Keratinocyte (primary cell): ENCODE measurements around the gene GCH1. TPM values are rescaled to one million over a fixed set of nuclear protein-coding genes. Genes with fewer than 3 reads are reported as not detected.

ENCODE experiments used
- DNase-seq: peaks from one replicate; pipeline ENCODE4 v3.0.0-alpha.2; 2011; ENCODE audit warnings: low read depth, missing footprints, low spot score
- FAIRE-seq: peaks from 2 replicates; lab custom pipeline; 2011; peaks lifted over from hg19 to GRCh38; lab: Jason Lieb, UNC
- H2AFZ ChIP-seq: 2 replicates; pipeline ENCODE4 v1.6.0; 2012; ENCODE audit warnings: low read length, control low read depth, inconsistent platforms; ENCODE audit not compliant: control insufficient read depth
- H3K27ac ChIP-seq: 2 replicates; pipeline ENCODE4 v1.5.1; 2011; ENCODE audit warnings: low read length; ENCODE audit not compliant: control insufficient read depth, insufficient read depth
- H3K27me3 ChIP-seq: 3 replicates; pipeline ENCODE4 v1.6.0; 2011; ENCODE audit warnings: low read length; ENCODE audit not compliant: control insufficient read depth, insufficient read depth; ENCODE audit errors: extremely low read depth
- H3K36me3 ChIP-seq, 2 experiments: 2 replicates in 1 of 2; 3 replicates in 1 of 2; pipeline ENCODE4 v1.5.1; 2011; ENCODE audit warnings: low read length in 2 of 2, mild to moderate bottlenecking in 1 of 2; ENCODE audit not compliant: control insufficient read depth in 2 of 2, insufficient read depth in 2 of 2; ENCODE audit errors: extremely low read depth in 1 of 2
- H3K4me1 ChIP-seq: 3 replicates; pipeline ENCODE4 v1.5.1; 2011; ENCODE audit warnings: low read length; ENCODE audit not compliant: control insufficient read depth, insufficient read depth; ENCODE audit errors: extremely low read depth
- H3K4me2 ChIP-seq: 3 replicates; pipeline ENCODE4 v1.6.0; 2011; ENCODE audit warnings: low read depth, low read length; ENCODE audit not compliant: control insufficient read depth, insufficient read depth; ENCODE audit errors: extremely low read depth
- H3K4me3 ChIP-seq, 3 experiments: fragments of 200-600 bp in 1 of 3; sonication (generic) in 1 of 3; 2 replicates in 2 of 3; 3 replicates in 1 of 3; pipeline ENCODE4 v1.5.1; 2011 to 2016; ENCODE audit warnings: low read length in 3 of 3, mild to moderate bottlenecking in 3 of 3, control low read depth in 2 of 3, inconsistent platforms in 1 of 3, low read depth in 1 of 3, mixed read lengths in 1 of 3, mixed run types in 1 of 3, moderate library complexity in 1 of 3; ENCODE audit not compliant: control insufficient read depth in 2 of 3, insufficient read depth in 2 of 3; ENCODE audit errors: extremely low read depth in 1 of 3
- H3K79me2 ChIP-seq: 2 replicates; pipeline ENCODE4 v1.6.0; 2012; ENCODE audit warnings: low read length; ENCODE audit not compliant: control insufficient read depth, insufficient read depth
- H3K9ac ChIP-seq: 3 replicates; pipeline ENCODE4 v1.6.0; 2011; ENCODE audit warnings: low read length; ENCODE audit not compliant: control insufficient read depth, insufficient read depth; ENCODE audit errors: extremely low read depth
- H3K9me1 ChIP-seq: 3 replicates; pipeline ENCODE4 v1.6.0; 2011; ENCODE audit warnings: low read length; ENCODE audit not compliant: control insufficient read depth, insufficient read depth; ENCODE audit errors: extremely low read depth
- H3K9me3 ChIP-seq: 2 replicates; pipeline ENCODE4 v1.5.1; 2012; ENCODE audit warnings: low read depth, low read length; ENCODE audit not compliant: control insufficient read depth
- H4K20me1 ChIP-seq: 3 replicates; pipeline ENCODE4 v1.6.0; 2011; ENCODE audit warnings: low read length; ENCODE audit not compliant: control insufficient read depth, insufficient read depth; ENCODE audit errors: extremely low read depth
- CTCF ChIP-seq, 3 experiments: IDR thresholded peaks in 1 of 3; conservative IDR thresholded peaks in 1 of 3; optimal IDR thresholded peaks in 1 of 3; 2 replicates in 2 of 3; 3 replicates in 1 of 3; pipeline versions ENCODE3 to v1.5.1; 2011; ENCODE audit warnings: low read length in 3 of 3, mild to moderate bottlenecking in 3 of 3, moderate library complexity in 2 of 3, control low read depth in 1 of 3, inconsistent platforms in 1 of 3; ENCODE audit not compliant: insufficient read depth in 2 of 3; ENCODE audit errors: extremely low read depth in 1 of 3
- EZH2 ChIP-seq: IDR thresholded peaks from one replicate; pipeline ENCODE4 v1.6.1; 2012; ENCODE audit warnings: inconsistent platforms, mild to moderate bottlenecking, low read length, moderate library complexity
- dilution Hi-C: fragments of 300-500 bp; cut with MboI; formaldehyde crosslinking; loops from one replicate; pipeline ENCODE4 v1.7.0; 2020; ENCODE audit warnings: low sequenced_read_pairs; ENCODE audit not compliant: extremely low pct_ligation_motif_present
- polyA plus RNA-seq, 5 experiments: library from polyadenylated mRNA; depleted of rRNA in 3 of 5; stranded (reverse) in 3 of 5; stranded (forward) in 1 of 5; unstranded in 1 of 5; fragments of >200 nt; gene quantifications; 1 replicate in 1 of 5; 2 replicates in 3 of 5; 3 replicates in 1 of 5; pipeline versions ENCODE4 v1.2.1 to v1.2.3, GENCODE V29; 2011 to 2012; ENCODE audit warnings: missing spikeins in 2 of 5, low read depth in 1 of 5, low replicate concordance in 1 of 5

GCH1 gene
- polyA plus RNA-seq, 1 donor (not counting 4 experiments of a cell fraction or from before 2014, with no cell fraction given), result 3.4 TPM

- Histone ChIP-seq H3K4me1 (no peaks in the 10 kb centered on the region), H3K36me3 (no peaks in the 10 kb centered on the region), H4K20me1 (no peaks in the 10 kb centered on the region), H3K9ac (no peak overlapping the region), H3K9me3 (no peaks in the 10 kb centered on the region), H3K4me3 (no peak overlapping the region), H3K4me2 (no peak overlapping the region), H3K79me2 (no peaks in the 10 kb centered on the region), H3K9me1 (no peaks in the 10 kb centered on the region), H2AFZ (no peak overlapping the region), H3K27me3 (no peaks in the 10 kb centered on the region), H3K27ac (no peak overlapping the region)
- dilution Hi-C loops, result no loop called here
- no peak for DNase-seq
- no peak for FAIRE-seq
- TF ChIP-seq CTCF (optimal IDR thresholded peaks at IDR 0.05 in 1 of 3, IDR thresholded peaks at IDR 0.05 in 1 of 3, conservative IDR thresholded peaks at IDR 0.05 in 1 of 3; ENCODE audit: extremely low read depth in 1 of 3, insufficient read depth in 2 of 3, low read length in 3 of 3), result no peak
- no peak for TF ChIP-seq EZH2
These were observed 40.3 kb upstream of the GCH1 start for GRCh38 chr14:54942913-54943312.

- Histone ChIP-seq H3K79me2 (no peaks in the 10 kb centered on the region), H3K27me3 (no peaks in the 10 kb centered on the region), H3K9me3 (no peaks in the 10 kb centered on the region), H2AFZ (no peak overlapping the region), H3K36me3 (no peaks in the 10 kb centered on the region), H3K4me1 (no peaks in the 10 kb centered on the region), H3K9me1 (no peaks in the 10 kb centered on the region), H3K4me2 (no peak overlapping the region), H4K20me1 (no peaks in the 10 kb centered on the region), H3K9ac (no peak overlapping the region), H3K4me3 (no peak overlapping the region), H3K27ac (no peak overlapping the region)
- FAIRE-seq (no peak), DNase-seq (no peak)
- TF ChIP-seq CTCF (optimal IDR thresholded peaks at IDR 0.05 in 1 of 3, IDR thresholded peaks at IDR 0.05 in 1 of 3, conservative IDR thresholded peaks at IDR 0.05 in 1 of 3; ENCODE audit: extremely low read depth in 1 of 3, insufficient read depth in 2 of 3, low read length in 3 of 3) (no peak), EZH2 (no peak)
- dilution Hi-C loops, result no loop called here
These were observed 34.2 kb upstream of the GCH1 start for GRCh38 chr14:54936816-54937215.
